Ovary (tissue), 10 donors: ENCODE measurements around the gene XPO6. TPM values are rescaled to one million over a fixed set of nuclear protein-coding genes. Genes with fewer than 3 reads are reported as not detected.

Experiments used
- DNase-seq, 5 donors: peaks; one replicate each; pipeline ENCODE4 v3.0.0-alpha.2; 2019 to 2020
- H3K27ac ChIP-seq, 2 donors: fragments of 200-600 bp; one replicate each; pipeline versions ENCODE4 v1.5.1 to v1.8.0; 2019 to 2022
- H3K27me3 ChIP-seq: fragments of 200-600 bp; one replicate; pipeline ENCODE4 v1.8.0; 2022
- H3K36me3 ChIP-seq: fragments of 200-600 bp; sonication (generic); one replicate; pipeline ENCODE4 v1.5.1; 2019
- H3K4me1 ChIP-seq: one replicate; pipeline ENCODE4 v1.8.1; 2013; ENCODE audit warnings: mild to moderate bottlenecking, moderate library complexity; ENCODE audit not compliant: insufficient read depth
- H3K4me3 ChIP-seq: fragments of 200-600 bp; sonication (generic); one replicate; pipeline ENCODE4 v1.5.1; 2017
- H3K9me3 ChIP-seq, 2 donors: fragments of 200-600 bp in 1 of 2; sonication (generic) in 1 of 2; one replicate each; pipeline versions ENCODE4 v1.5.1 to v1.8.1; 2013 to 2019; ENCODE audit warnings: mild to moderate bottlenecking in 1 of 2, moderate library complexity in 1 of 2
- CTCF ChIP-seq, 3 donors: fragments of 450-650 bp in 2 of 3; fragments of 200-600 bp in 1 of 3; IDR thresholded peaks; one replicate each; pipeline versions ENCODE4 v1.5.1 to v1.8.0; 2016 to 2022; ENCODE audit warnings: antibody characterized with exemption in 3 of 3, mild to moderate bottlenecking in 1 of 3
- EP300 ChIP-seq: sonication (generic); formaldehyde crosslinking; IDR thresholded peaks from one replicate; pipeline ENCODE4 v1.6.1; 2017; ENCODE audit warnings: antibody characterized with exemption
- POLR2A ChIP-seq: fragments of 450-650 bp; IDR thresholded peaks from one replicate; pipeline ENCODE4 v1.6.1; 2017; ENCODE audit warnings: antibody characterized with exemption, mild to moderate bottlenecking, moderate library complexity
- WGBS, 3 donors: extraction: QIAGEN DNeasy Blood & Tissue Kit in 1 of 3; methylation state at CpG; one replicate each; pipeline versions ENCODE4 v1.1.5 to v1.1.7; 2013 to 2017; 5-methylcytosine and 5-hydroxymethylcytosine counted together
- intact Hi-C, 4 donors: fragments of 100-400 bp; cut with DNase I; formaldehyde crosslinking; loops; one replicate each; pipeline versions ENCODE4 v1.11.0 to v1.15.1; 2022 to 2023
- long read RNA-seq, 3 donors: library from polyadenylated mRNA in 2 of 3; unstranded in 2 of 3; transcript quantifications; one replicate each; pipeline ENCODE4 v2.0.0 and lab custom pipeline, GENCODE V29; 2021 to 2026
- polyA plus RNA-seq, 2 donors: library from polyadenylated mRNA; stranded (reverse); fragments of 200-250 nt in 1 of 2; fragments of 350-450 nt in 1 of 2; fragmentation: Illumina TruSeq in 1 of 2; extraction: RNeasy Lipid Tissue Mini Kit (QIAGEN cat#74804) in 1 of 2; gene quantifications; one replicate each; pipeline ENCODE4 v1.2.3, GENCODE V29; 2013 to 2014
- total RNA-seq, 7 donors: library from RNA; depleted of rRNA in 2 of 7; stranded (reverse); fragments of >200 nt in 2 of 7; fragmentation: NEBNext Ultra II Directional in 3 of 7; extraction: Animal tissue kit (Norgen Biotek cat#: 25700) in 3 of 7; gene quantifications; one replicate each; pipeline versions ENCODE4 v1.1.0 to v1.2.4, GENCODE V29; 2016 to 2023
- donor health status: DM: no; HTN: no; CAD: no; lungs with moderate emphysema.
- donor health status: DM: no; HTN: no; CAD: no.
- donor health status: Bipolar disorder and iron deficiency.
- donor health status: DM: yes; HTN: yes; CAD: no.
- donor health status: DM: no; HTN: no; CAD: no.
- donor health status: DM: yes; HTN: yes; CAD: no.

The XPO6 gene
- total RNA-seq (10 to 100 TPM; 35.8 to 98.2 (median 65.0) TPM), polyA plus RNA-seq (10 to 100 TPM; 30.3 to 87.0 TPM)
- long read RNA-seq, donor 1, partial matches to known transcripts = 17 of 29 reads
- long read RNA-seq, donor 1, other reads (novel, unspliced or antisense) = 12 of 29 reads
- long read RNA-seq, donor 2, full-length matches to known transcripts = 4 of 86 reads
- long read RNA-seq, donor 2, partial matches to known transcripts = 82 of 86 reads
- long read RNA-seq, donor 2, other reads (novel, unspliced or antisense) = 0 of 86 reads
- long read RNA-seq, donor 3, full-length matches to known transcripts = 31 of 65 reads
- long read RNA-seq, donor 3, partial matches to known transcripts = 21 of 65 reads
- long read RNA-seq, donor 3, other reads (novel, unspliced or antisense) = 13 of 65 reads

GRCh38 chr16:28211758-28212531 is at the start of gene XPO6:
XPO6 (minus strand) TSS chr16:28211965; CDS start chr16:28211368, 597 bp downstream.
- no peaks in the 10 kb centered on the region for H3K36me3 ChIP-seq
- H3K4me3 ChIP-seq = peak within 1 kb of the TSS; percentile 46
- intact Hi-C loops = no loop called here
- H3K4me1 ChIP-seq = peaks cover 4% of the 10 kb centered on the region
- H3K27me3 ChIP-seq = no peaks in the 10 kb centered on the region
- 1 to 2% (median 1%) methylated on average over 31 to 76 of the region's 76 CpGs for WGBS, 3 donors
- peak; percentile 96 to 99 (median 99) for DNase-seq
- peak within 1 kb of the TSS; percentile 38 to 85 for H3K27ac ChIP-seq
- H3K9me3 ChIP-seq = no peaks in the 10 kb centered on the region
- TF ChIP-seq POLR2A (no peak), EP300 (no peak), CTCF (IDR thresholded peaks at IDR 0.05) (no peak)

GRCh38 chr16:28260193-28260592 is 48.4 kb upstream of the XPO6 start:
- WGBS, 3 donors = 57 to 71% (median 67%) methylated on average over 1 of the region's 1 CpG
- Histone ChIP-seq H3K27ac (no peak overlapping the region), H3K9me3 (no peaks in the 10 kb centered on the region), H3K27me3 (no peaks in the 10 kb centered on the region), H3K36me3 (no peaks in the 10 kb centered on the region), H3K4me3 (no peak overlapping the region), H3K4me1 (no peaks in the 10 kb centered on the region)
- intact Hi-C loops = no loop called here
- TF ChIP-seq CTCF (IDR thresholded peaks at IDR 0.05) = no peak
- TF ChIP-seq EP300 = no peak
- TF ChIP-seq POLR2A = no peak
- no peak for DNase-seq

GRCh38 chr16:28259781-28260150 is 48.0 kb upstream of the XPO6 start:
- Histone ChIP-seq H3K4me1 (no peaks in the 10 kb centered on the region), H3K4me3 (no peak overlapping the region), H3K27me3 (no peaks in the 10 kb centered on the region), H3K9me3 (no peaks in the 10 kb centered on the region), H3K36me3 (no peaks in the 10 kb centered on the region), H3K27ac (no peak overlapping the region)
- intact Hi-C loops = no loop called here
- WGBS, 3 donors = 69 to 78% (median 76%) methylated on average over 7 of the region's 7 CpGs
- DNase-seq = no peak
- TF ChIP-seq EP300 (no peak), POLR2A (no peak), CTCF (IDR thresholded peaks at IDR 0.05) (no peak)

- WGBS, 3 donors = 36 to 45% (median 42%) methylated on average over 28 to 29 of the region's 29 CpGs
- H3K27me3 ChIP-seq = no peaks in the 10 kb centered on the region
- no peak overlapping the region for H3K4me3 ChIP-seq
- no peaks in the 10 kb centered on the region for H3K4me1 ChIP-seq
- intact Hi-C loops = no loop called here
- no peak for DNase-seq
- TF ChIP-seq CTCF (IDR thresholded peaks at IDR 0.05) (no peak), EP300 (no peak), POLR2A (no peak)
- no peak overlapping the region for H3K27ac ChIP-seq
- no peaks in the 10 kb centered on the region for H3K9me3 ChIP-seq
- no peaks in the 10 kb centered on the region for H3K36me3 ChIP-seq
Measured at GRCh38 chr16:28259091-28259780, 47.5 kb upstream of the XPO6 start.
